ENCODE measurements around the gene PCDHGA5.

The PCDHGA5 gene

GRCh38 chr5:141360685-141361084, 3.3 kb upstream of the PCDHGA5 start:
- no peak for TF ChIP-seq REST (IDR thresholded peaks at IDR 0.05; ENCODE audit: insufficient read depth in 1 of 2, low read depth in 2 of 2, low read length in 2 of 2)
- no peak for TF ChIP-seq TAF1 (IDR thresholded peaks at IDR 0.05; ENCODE audit: borderline replicate concordance, insufficient read depth, low read length)
- TF ChIP-seq SIN3A (IDR thresholded peaks at IDR 0.05; ENCODE audit: borderline replicate concordance, insufficient read depth, low read length) = no peak
- no peak for TF ChIP-seq FOXP2 (optimal IDR thresholded peaks at IDR 0.05; ENCODE audit: borderline replicate concordance, extremely low read depth, extremely low read length, insufficient read depth)
- TF ChIP-seq POLR2AphosphoS5 (IDR thresholded peaks at IDR 0.05; ENCODE audit: low read depth, low read length) = no peak

GRCh38 chr5:141362719-141363118, 1.2 kb upstream of the PCDHGA5 start:
- TF ChIP-seq FOXP2 (optimal IDR thresholded peaks at IDR 0.05; ENCODE audit: borderline replicate concordance, extremely low read depth, extremely low read length, insufficient read depth) (no peak), TAF1 (IDR thresholded peaks at IDR 0.05; ENCODE audit: borderline replicate concordance, insufficient read depth, low read length) (no peak), REST (IDR thresholded peaks at IDR 0.05; ENCODE audit: insufficient read depth in 1 of 2, low read depth in 2 of 2, low read length in 2 of 2) (no peak), POLR2AphosphoS5 (IDR thresholded peaks at IDR 0.05; ENCODE audit: low read depth, low read length) (no peak), SIN3A (IDR thresholded peaks at IDR 0.05; ENCODE audit: borderline replicate concordance, insufficient read depth, low read length) (no peak)

- no peak for TF ChIP-seq FOXP2 (optimal IDR thresholded peaks at IDR 0.05; ENCODE audit: borderline replicate concordance, extremely low read depth, extremely low read length, insufficient read depth)
- no peak for TF ChIP-seq REST (IDR thresholded peaks at IDR 0.05; ENCODE audit: insufficient read depth in 1 of 2, low read depth in 2 of 2, low read length in 2 of 2)
- TF ChIP-seq POLR2AphosphoS5 (IDR thresholded peaks at IDR 0.05; ENCODE audit: low read depth, low read length) = no peak
- no peak for TF ChIP-seq TAF1 (IDR thresholded peaks at IDR 0.05; ENCODE audit: borderline replicate concordance, insufficient read depth, low read length)
- no peak for TF ChIP-seq SIN3A (IDR thresholded peaks at IDR 0.05; ENCODE audit: borderline replicate concordance, insufficient read depth, low read length)
Measured at GRCh38 chr5:141366016-141366896, 2.3 kb downstream of the PCDHGA5 start.

- TF ChIP-seq SIN3A (IDR thresholded peaks at IDR 0.05; ENCODE audit: borderline replicate concordance, insufficient read depth, low read length) (no peak), REST (IDR thresholded peaks at IDR 0.05; ENCODE audit: insufficient read depth in 1 of 2, low read depth in 2 of 2, low read length in 2 of 2) (no peak), TAF1 (IDR thresholded peaks at IDR 0.05; ENCODE audit: borderline replicate concordance, insufficient read depth, low read length) (no peak), FOXP2 (optimal IDR thresholded peaks at IDR 0.05; ENCODE audit: borderline replicate concordance, extremely low read depth, extremely low read length, insufficient read depth) (no peak), POLR2AphosphoS5 (IDR thresholded peaks at IDR 0.05; ENCODE audit: low read depth, low read length) (no peak)
Measured at GRCh38 chr5:141369994-141370848, 6.3 kb downstream of the PCDHGA5 start, which contains the start of gene PCDHGB3. Gene PCDHGB3, plus strand, starts transcription at chr5:141370242. Its CDS starts 153 bp downstream, at chr5:141370395.

Data from PFSK-1 (cell line).